Measurements from ENCODE around the gene ISL2.

GRCh38 chr15:76325704-76326103 lies 10.9 kb upstream of the ISL2 start:
- TF ChIP-seq CTCF (IDR thresholded peaks at IDR 0.05) (no peak), POLR2A (IDR thresholded peaks at IDR 0.05) (no peak)

Data from Peyer's patch (tissue), 4 donors.